Muscle layer of colon (tissue), 2 donors: ENCODE results near the gene USP48.
"Not testable (repeated sequence)": the region's sequence is repeated elsewhere in the genome, so short reads cannot be mapped to it uniquely, and the experiment has no call there.

Experiments used
- H3K27ac ChIP-seq: one replicate; pipeline ENCODE4 v1.7.0; 2013; ENCODE audit warnings: low read depth, mild to moderate bottlenecking, low read length, moderate library complexity
- H3K27me3 ChIP-seq, 2 donors: one replicate each; pipeline ENCODE4 v1.7.0; 2013; ENCODE audit warnings: low read length in 2 of 2, mild to moderate bottlenecking in 2 of 2; ENCODE audit not compliant: insufficient read depth in 2 of 2, control insufficient read depth in 1 of 2
- H3K36me3 ChIP-seq: one replicate; pipeline ENCODE4 v1.7.0; 2013; ENCODE audit warnings: mild to moderate bottlenecking, low read length; ENCODE audit not compliant: insufficient read depth
- H3K4me1 ChIP-seq: one replicate; pipeline ENCODE4 v1.7.0; 2013; ENCODE audit warnings: mild to moderate bottlenecking, low read length; ENCODE audit not compliant: insufficient read depth
- H3K4me3 ChIP-seq, 2 donors: one replicate each; pipeline ENCODE4 v1.7.0; 2013; ENCODE audit warnings: low read length in 2 of 2, low read depth in 1 of 2, mild to moderate bottlenecking in 1 of 2, moderate library complexity in 1 of 2
- H3K9ac ChIP-seq: one replicate; pipeline ENCODE4 v1.7.0; 2013; ENCODE audit warnings: low read length
- H3K9me3 ChIP-seq: one replicate; pipeline ENCODE4 v1.7.0; 2013; ENCODE audit warnings: mild to moderate bottlenecking, low read length
- donor health status: abdominal sarcoma.
- donor health status: Adenocarcinoma of cecum.

The USP48 gene

GRCh38 chr1:21685946-21686678 lies 96.8 kb downstream of the USP48 start:
- no peak overlapping the region for H3K4me3 ChIP-seq
- no peaks in the 10 kb centered on the region for H3K4me1 ChIP-seq
- no peaks in the 10 kb centered on the region for H3K27me3 ChIP-seq
- peaks cover 59% of the 10 kb centered on the region for H3K36me3 ChIP-seq
- H3K27ac ChIP-seq: no peak overlapping the region
- H3K9me3 ChIP-seq: no peaks in the 10 kb centered on the region
- no peak overlapping the region for H3K9ac ChIP-seq

- Histone ChIP-seq H3K36me3 (peaks cover 43% of the 10 kb centered on the region), H3K27me3 (no peaks in the 10 kb centered on the region), H3K4me1 (no peaks in the 10 kb centered on the region), H3K9me3 (no peaks in the 10 kb centered on the region), H3K9ac (no peak overlapping the region), H3K27ac (no peak overlapping the region), H3K4me3 (no peak overlapping the region)
Measured at GRCh38 chr1:21681426-21681825, 101.5 kb downstream of the USP48 start.

GRCh38 chr1:21680918-21681317 lies 102.0 kb downstream of the USP48 start:
- Histone ChIP-seq H3K27ac (no peak overlapping the region), H3K9ac (no peak overlapping the region), H3K4me3 (no peak overlapping the region), H3K9me3 (no peaks in the 10 kb centered on the region), H3K36me3 (peaks cover 38% of the 10 kb centered on the region), H3K4me1 (no peaks in the 10 kb centered on the region), H3K27me3 (no peaks in the 10 kb centered on the region)

GRCh38 chr1:21680381-21680780 lies 102.6 kb downstream of the USP48 start:
- H3K36me3 ChIP-seq: peaks cover 38% of the 10 kb centered on the region
- H3K27ac ChIP-seq: no peak overlapping the region
- no peaks in the 10 kb centered on the region for H3K9me3 ChIP-seq
- no peak overlapping the region for H3K9ac ChIP-seq
- H3K4me3 ChIP-seq: no peak overlapping the region
- no peaks in the 10 kb centered on the region for H3K4me1 ChIP-seq
- no peaks in the 10 kb centered on the region for H3K27me3 ChIP-seq

GRCh38 chr1:21677168-21677567 lies 105.8 kb downstream of the USP48 start:
- Histone ChIP-seq H3K27me3 (no peaks in the 10 kb centered on the region), H3K27ac (no peak overlapping the region), H3K36me3 (peaks cover 22% of the 10 kb centered on the region), H3K4me3 (no peak overlapping the region), H3K9ac (no peak overlapping the region), H3K4me1 (peaks cover 17% of the 10 kb centered on the region), H3K9me3 (no peaks in the 10 kb centered on the region)

DNA sequence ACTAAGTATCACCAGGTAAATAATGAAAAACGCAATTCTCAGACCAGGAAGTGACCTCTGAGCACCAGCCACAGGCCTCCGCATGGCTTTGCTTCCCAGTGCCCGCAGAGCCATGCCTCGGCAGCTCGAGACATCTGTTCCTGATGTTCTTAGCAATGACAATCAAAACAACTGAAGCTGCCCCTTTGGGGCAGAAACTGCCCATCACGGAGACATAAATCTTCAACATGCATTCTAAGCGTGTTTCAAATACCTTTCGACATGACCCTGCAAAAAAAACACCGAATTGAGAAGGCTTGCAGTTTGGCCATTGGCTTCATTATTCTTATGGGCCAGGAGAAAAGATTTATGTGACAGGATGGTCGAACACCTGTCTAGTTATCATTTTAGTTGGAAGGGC lies 108.0 kb downstream of the USP48 start:
- Histone ChIP-seq H3K27ac (no peak overlapping the region), H3K36me3 (peaks cover 17% of the 10 kb centered on the region), H3K9ac (no peak overlapping the region), H3K4me3 (no peak overlapping the region), H3K4me1 (peaks cover 26% of the 10 kb centered on the region), H3K27me3 (peaks cover under 1 to 4% of the 10 kb centered on the region in 2 donors), H3K9me3 (no peaks in the 10 kb centered on the region)

DNA sequence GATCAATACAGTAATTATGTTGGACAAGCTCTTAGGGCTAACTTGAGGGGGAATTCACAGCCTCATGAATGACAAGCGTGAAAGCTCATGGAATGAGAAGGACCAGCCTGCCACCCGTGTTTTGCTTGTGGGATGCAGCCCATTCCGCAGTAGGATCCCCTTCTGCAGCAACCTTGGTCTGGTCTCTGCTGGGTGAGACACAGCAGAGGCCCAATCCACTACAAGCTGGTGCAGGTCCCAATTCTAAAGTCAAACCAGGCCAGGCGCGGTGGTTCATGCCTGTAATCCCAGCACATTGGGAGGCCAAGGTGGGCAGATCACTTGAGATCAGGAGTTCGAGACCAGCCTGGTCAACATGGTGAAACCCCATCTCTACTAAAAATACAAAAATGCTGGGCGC lies 109.1 kb downstream of the USP48 start:
- Histone ChIP-seq H3K27me3 (peaks cover 5 to 12% of the 10 kb centered on the region in 2 donors), H3K36me3 (peaks cover 10% of the 10 kb centered on the region), H3K4me1 (peaks cover 32% of the 10 kb centered on the region), H3K27ac (peak overlapping the region; percentile 16)
- H3K9ac ChIP-seq, H3K4me3 ChIP-seq, H3K9me3 ChIP-seq: not testable (repeated sequence)

DNA sequence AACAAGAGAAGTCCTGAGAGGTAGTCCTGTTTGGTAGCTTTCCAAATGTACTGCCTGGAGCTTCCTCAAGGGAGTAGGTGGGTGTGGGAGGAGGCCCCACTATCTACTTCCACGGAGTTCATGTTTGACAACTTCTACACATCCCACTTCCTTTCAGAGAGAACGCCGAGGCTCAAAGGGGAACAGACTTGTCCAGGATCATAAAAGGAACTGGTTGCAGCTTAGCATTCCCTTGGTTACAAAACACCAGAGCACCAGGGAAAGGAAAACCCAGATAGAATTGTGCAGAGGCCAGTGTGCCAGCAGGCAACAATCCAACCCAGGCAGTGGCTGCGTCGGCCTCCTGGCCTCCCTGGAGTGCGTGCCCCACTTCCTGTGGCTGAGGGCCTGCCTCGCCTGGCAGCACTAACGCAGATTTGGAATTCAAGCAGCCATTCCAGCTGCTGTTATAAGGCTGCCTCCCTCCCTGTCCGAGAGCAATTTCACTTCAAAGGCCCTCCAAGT lies 109.6 kb downstream of the USP48 start:
- Histone ChIP-seq H3K27ac (peak overlapping the region; percentile 27), H3K9ac (no peak overlapping the region), H3K4me1 (peaks cover 32% of the 10 kb centered on the region), H3K9me3 (no peaks in the 10 kb centered on the region), H3K4me3 (no peak overlapping the region), H3K27me3 (peaks cover 11 to 17% of the 10 kb centered on the region in 2 donors), H3K36me3 (peaks cover 5% of the 10 kb centered on the region)

- Histone ChIP-seq H3K27ac (peak overlapping the region; percentile 27), H3K36me3 (no peaks in the 10 kb centered on the region), H3K27me3 (peaks cover 17 to 24% of the 10 kb centered on the region in 2 donors), H3K9me3 (no peaks in the 10 kb centered on the region), H3K4me3 (no peak overlapping the region), H3K9ac (no peak overlapping the region), H3K4me1 (peaks cover 32% of the 10 kb centered on the region)
Measured at GRCh38 chr1:21672478-21673276, 110.3 kb downstream of the USP48 start.

GRCh38 chr1:21671915-21672314 lies 111.0 kb downstream of the USP48 start:
- no peak overlapping the region for H3K27ac ChIP-seq
- no peak overlapping the region for H3K4me3 ChIP-seq
- H3K9ac ChIP-seq: no peak overlapping the region
- H3K36me3 ChIP-seq: no peaks in the 10 kb centered on the region
- H3K4me1 ChIP-seq: peaks cover 32% of the 10 kb centered on the region
- H3K27me3 ChIP-seq: peaks cover 25 to 31% of the 10 kb centered on the region in 2 donors
- H3K9me3 ChIP-seq: no peaks in the 10 kb centered on the region

DNA sequence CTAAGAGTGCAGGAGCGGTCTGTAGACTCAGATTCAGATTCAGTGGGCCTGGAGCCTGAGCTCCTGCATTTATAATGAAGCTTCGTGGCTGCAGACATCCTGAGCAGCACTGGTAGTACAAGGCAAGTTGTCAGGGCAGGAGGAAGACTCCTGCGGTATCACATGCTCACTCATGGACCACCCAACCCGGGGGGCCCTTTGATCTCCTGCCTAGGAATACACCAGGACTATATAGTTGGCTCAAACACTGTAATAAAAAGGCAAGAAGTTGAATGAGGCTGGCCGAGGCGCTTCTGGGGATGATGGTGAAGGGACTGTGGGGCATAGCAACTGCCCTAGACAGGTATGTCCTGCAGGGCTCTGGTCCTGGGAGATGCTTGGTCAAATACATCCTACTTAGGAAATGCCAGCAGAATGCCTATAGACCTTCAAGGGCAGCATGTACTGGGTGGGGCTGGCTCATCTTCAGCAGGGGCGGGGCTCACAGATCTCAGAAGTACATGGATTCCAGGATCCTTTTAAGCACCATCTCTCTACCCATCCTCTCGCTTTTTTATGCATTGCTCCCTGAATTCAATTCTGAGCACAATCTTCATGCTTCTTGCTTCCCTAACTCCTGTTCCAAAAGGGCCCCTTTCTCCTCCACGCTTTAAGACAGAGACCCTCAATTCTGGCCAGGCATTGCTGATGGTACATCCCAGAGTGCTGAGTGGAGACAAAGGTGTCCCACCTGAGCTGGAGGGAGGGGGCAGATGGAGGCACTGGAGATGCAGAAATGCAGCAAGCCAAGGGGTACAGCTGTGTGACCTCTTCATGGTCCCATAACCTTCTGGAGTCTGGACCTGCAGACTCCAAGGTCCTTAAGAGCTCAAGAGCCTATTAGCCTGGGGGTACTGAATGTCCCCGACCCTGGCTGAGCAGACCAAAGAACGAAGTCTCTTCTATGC lies 111.7 kb downstream of the USP48 start:
- H3K27ac ChIP-seq: no peak overlapping the region
- no peaks in the 10 kb centered on the region for H3K36me3 ChIP-seq
- H3K4me1 ChIP-seq: peaks cover 32% of the 10 kb centered on the region
- no peak overlapping the region for H3K9ac ChIP-seq
- no peak overlapping the region for H3K4me3 ChIP-seq
- no peaks in the 10 kb centered on the region for H3K9me3 ChIP-seq
- H3K27me3 ChIP-seq: peaks cover 32 to 38% of the 10 kb centered on the region in 2 donors
